CD4-positive, CD25-positive, alpha-beta regulatory T cell (primary cell): ENCODE measurements around the gene CBX4. TPM values are rescaled to one million over a fixed set of nuclear protein-coding genes. Genes with fewer than 3 reads are reported as not detected.
A peak's percentile ranks its signal among the peaks of the same experiment; 100 is the strongest.

ENCODE experiments used
- ATAC-seq, 2 donors: fragments of 150-1000 bp; cut with Tn5 transposase; one replicate each; pipeline ENCODE4 v1.10.0; 2021; ENCODE audit warnings: low read depth in 2 of 2, moderate number of reproducible peaks in 2 of 2, moderate library complexity in 1 of 2
- DNase-seq, 3 donors: peaks; one replicate each; pipeline versions ENCODE4 v3.0.0 to v3.0.0-alpha.2; 2012 to 2022; ENCODE audit warnings: mixed read lengths in 1 of 3
- H3K27ac ChIP-seq: one replicate; pipeline ENCODE4 v1.7.0; 2013; ENCODE audit warnings: mild to moderate bottlenecking, low read length; ENCODE audit not compliant: insufficient read depth, poor library complexity, severe bottlenecking
- H3K27me3 ChIP-seq: one replicate; pipeline ENCODE4 v1.7.0; 2013; ENCODE audit warnings: low read length; ENCODE audit not compliant: control insufficient read depth, insufficient read depth
- H3K36me3 ChIP-seq: one replicate; pipeline ENCODE4 v1.7.0; 2013; ENCODE audit warnings: mild to moderate bottlenecking, low read length, moderate library complexity; ENCODE audit not compliant: control insufficient read depth, insufficient read depth
- H3K4me1 ChIP-seq: 2 replicates; pipeline ENCODE4 v1.7.0; 2013; ENCODE audit warnings: mild to moderate bottlenecking, low read length; ENCODE audit not compliant: insufficient read depth, control insufficient read depth, poor library complexity, severe bottlenecking
- H3K4me3 ChIP-seq: one replicate; pipeline ENCODE4 v1.7.0; 2013; ENCODE audit warnings: low read depth, mild to moderate bottlenecking, low read length, moderate library complexity
- H3K9me3 ChIP-seq, 2 experiments: 1 replicate in 1 of 2; 2 replicates in 1 of 2; pipeline ENCODE4 v1.7.0; 2013; ENCODE audit warnings: low read length in 2 of 2, mild to moderate bottlenecking in 1 of 2, moderate library complexity in 1 of 2; ENCODE audit not compliant: control insufficient read depth in 2 of 2
- H3K27ac Mint-ChIP-seq, 3 donors: one replicate each; pipeline ENCODE4 v1.8.0; 2020 to 2022; ENCODE audit warnings: mild to moderate bottlenecking in 3 of 3, mixed read lengths in 3 of 3, moderate library complexity in 2 of 3
- H3K27me3 Mint-ChIP-seq: one replicate; pipeline ENCODE4 v1.8.0; 2022; ENCODE audit warnings: mild to moderate bottlenecking, mixed read lengths
- H3K36me3 Mint-ChIP-seq: one replicate; pipeline ENCODE4 v1.8.0; 2020; ENCODE audit warnings: mixed read lengths
- H3K4me1 Mint-ChIP-seq, 4 donors: one replicate each; pipeline ENCODE4 v1.8.0; 2020 to 2022; ENCODE audit warnings: mixed read lengths in 4 of 4, mild to moderate bottlenecking in 1 of 4
- H3K4me3 Mint-ChIP-seq, 4 donors: one replicate each; pipeline ENCODE4 v1.8.0; 2020 to 2022; ENCODE audit warnings: mild to moderate bottlenecking in 4 of 4, mixed read lengths in 4 of 4, moderate library complexity in 3 of 4
- H3K9me3 Mint-ChIP-seq, 7 donors: one replicate each; pipeline ENCODE4 v1.8.0; 2020 to 2022; ENCODE audit warnings: mixed read lengths in 7 of 7, mild to moderate bottlenecking in 3 of 7, moderate library complexity in 2 of 7
- polyA plus RNA-seq, 4 donors: library from polyadenylated mRNA; unstranded; fragments of 300-500 nt; fragmentation: Illumina TruSeq; gene quantifications; one replicate each; pipeline ENCODE4 v1.2.3, GENCODE V29; 2021
- total RNA-seq: library from RNA; stranded (reverse); gene quantifications from one replicate; pipeline ENCODE4 v1.2.3, GENCODE V29; 2022

Gene CBX4
- total and polyA plus RNA-seq, 5 donors from 2014 or later, result 2.9 to 137 (median 5.9) TPM

DNA sequence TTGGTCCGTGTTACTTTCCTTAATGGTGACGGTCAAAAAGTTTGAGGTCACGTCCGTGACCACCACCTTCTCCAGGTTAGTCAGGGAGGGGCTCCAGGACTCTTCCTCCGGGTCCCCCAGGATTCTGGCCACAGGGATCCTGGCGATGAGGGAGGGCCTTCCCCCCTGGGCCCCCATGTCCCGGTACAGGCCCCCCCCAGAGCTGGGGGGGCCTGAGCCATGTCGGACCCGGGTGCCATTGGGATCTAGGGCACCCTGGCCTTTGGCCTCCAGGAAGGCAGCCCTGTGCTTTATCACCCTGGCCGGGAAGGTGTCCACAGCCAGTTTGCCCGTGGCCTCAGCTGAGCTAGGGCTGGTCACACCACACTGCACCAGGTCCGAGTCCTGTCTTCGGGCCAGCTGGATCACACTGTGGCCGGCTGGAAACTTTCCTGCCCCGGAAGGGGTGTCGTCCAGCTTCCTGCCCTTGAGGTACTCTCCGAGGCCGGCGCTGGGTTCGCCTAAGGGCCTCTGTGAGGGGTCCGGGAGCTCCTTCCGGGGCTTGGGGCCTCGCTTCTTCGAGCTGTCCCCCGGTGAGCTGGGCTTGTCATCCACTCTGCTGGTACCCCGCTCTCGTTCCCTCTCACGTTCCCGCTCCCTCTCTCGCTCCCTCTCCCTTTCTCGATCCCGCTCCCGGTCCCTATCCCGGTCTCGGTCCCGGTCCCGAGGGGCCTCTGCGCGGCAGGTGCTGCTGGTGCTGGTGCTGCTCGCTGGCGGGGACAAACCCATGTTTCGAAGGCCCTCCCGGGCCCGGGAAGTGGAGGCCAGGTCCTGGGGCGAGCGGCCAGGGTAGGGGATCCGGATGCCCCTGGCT, 44.4 kb downstream of the CBX4 start:
- no peak overlapping the region for H3K27ac ChIP-seq
- Mint-ChIP-seq H3K27ac (no peak overlapping the region), H3K4me3 (no peak overlapping the region), H3K36me3 (no peaks in the 10 kb centered on the region), H3K27me3 (peaks cover 45% of the 10 kb centered on the region), H3K9me3 (peaks cover 0 to 3% (median 0%) of the 10 kb centered on the region in 7 donors), H3K4me1 (peaks cover 0 to 44% (median 23%) of the 10 kb centered on the region in 4 donors)
- H3K9me3 ChIP-seq, result no peaks in the 10 kb centered on the region
- H3K4me3 ChIP-seq, result no peak overlapping the region
- peaks cover 54% of the 10 kb centered on the region for H3K4me1 ChIP-seq
- no peaks in the 10 kb centered on the region for H3K36me3 ChIP-seq
- ATAC-seq, result no peak
- peaks cover 6% of the 10 kb centered on the region for H3K27me3 ChIP-seq
- DNase-seq, result no peak

DNA sequence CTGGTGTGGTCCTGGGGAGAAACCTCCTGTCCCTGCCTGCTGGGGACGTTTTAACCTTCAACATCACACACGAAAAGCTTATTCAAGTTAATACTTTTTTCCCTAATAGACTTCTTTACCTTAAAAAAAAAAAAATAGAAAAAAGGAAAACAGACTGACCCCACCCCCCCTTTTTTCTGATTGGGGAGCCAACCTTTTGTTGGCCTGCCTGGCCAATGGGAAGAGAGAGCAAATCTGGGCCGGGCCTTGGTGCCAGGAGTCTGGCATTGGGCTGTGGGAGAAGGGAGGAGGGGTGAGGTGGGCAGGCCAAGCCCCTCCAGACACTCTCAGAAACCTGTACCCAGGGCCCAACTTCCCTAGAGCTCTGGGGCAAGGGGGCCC, 45.3 kb downstream of the CBX4 start:
- peaks cover 49% of the 10 kb centered on the region for H3K4me1 ChIP-seq
- H3K36me3 Mint-ChIP-seq, result no peaks in the 10 kb centered on the region
- no peaks in the 10 kb centered on the region for H3K9me3 ChIP-seq
- H3K27me3 Mint-ChIP-seq, result peaks cover 41% of the 10 kb centered on the region
- H3K27ac ChIP-seq, result no peak overlapping the region
- no peaks in the 10 kb centered on the region for H3K36me3 ChIP-seq
- H3K27me3 ChIP-seq, result peaks cover 3% of the 10 kb centered on the region
- H3K4me3 Mint-ChIP-seq, result peak overlapping the region in 2 of 4 donors; percentile 25 to 47
- ATAC-seq (no peak), DNase-seq (no peak)
- no peak overlapping the region for H3K4me3 ChIP-seq
- H3K4me1 Mint-ChIP-seq, result peaks cover 0 to 37% (median 15%) of the 10 kb centered on the region in 4 donors
- H3K27ac Mint-ChIP-seq, result no peak overlapping the region
- no peaks in the 10 kb centered on the region for H3K9me3 Mint-ChIP-seq

DNA sequence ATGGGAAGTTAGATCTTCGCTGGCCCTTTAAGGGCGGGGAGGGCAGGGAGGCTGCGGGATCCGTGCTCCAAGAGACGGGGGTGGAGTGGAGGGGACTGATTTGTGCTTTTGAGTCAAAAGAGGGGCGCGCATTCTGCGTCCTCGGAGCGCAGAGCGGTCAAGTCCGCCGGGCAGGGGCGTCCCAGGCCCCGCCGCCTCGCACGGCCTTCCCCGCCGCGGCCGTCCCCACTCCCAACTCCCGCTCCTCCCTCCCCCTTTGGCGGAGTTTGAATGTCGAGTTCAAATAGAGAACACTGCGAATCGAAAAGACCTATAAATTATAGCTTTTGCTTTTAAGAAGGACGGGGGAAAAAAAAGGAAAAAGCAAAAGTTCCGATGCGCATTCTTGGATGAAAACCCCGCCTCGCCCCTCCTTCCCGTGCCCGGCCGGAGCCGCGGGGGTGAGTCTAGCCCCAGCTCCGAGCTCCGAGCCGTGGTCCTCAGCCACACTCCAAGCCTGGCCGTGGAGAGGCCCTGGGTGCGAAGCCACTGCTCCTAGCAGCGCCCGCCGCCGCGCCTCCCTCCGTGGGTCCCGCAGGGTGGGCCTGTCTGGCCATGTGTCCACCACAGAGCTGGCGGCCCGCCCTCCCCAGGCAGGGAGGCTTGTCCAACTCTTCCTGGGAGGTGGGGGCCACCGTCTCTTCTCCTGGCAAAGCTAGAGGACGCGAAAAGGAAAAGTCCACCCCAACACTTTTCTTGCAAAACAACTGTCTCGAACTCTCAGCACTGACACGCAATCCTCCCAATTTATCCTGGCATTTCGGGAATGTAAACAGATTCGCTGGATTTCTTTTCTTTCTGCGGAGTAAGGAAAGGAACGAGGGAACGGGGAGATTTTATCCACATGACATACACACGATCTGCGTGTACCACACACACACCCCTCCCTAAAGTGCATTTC, 46.0 kb downstream of the CBX4 start:
- H3K27ac Mint-ChIP-seq, result no peak overlapping the region
- H3K36me3 Mint-ChIP-seq, result no peaks in the 10 kb centered on the region
- Histone ChIP-seq H3K4me1 (peaks cover 42% of the 10 kb centered on the region), H3K36me3 (no peaks in the 10 kb centered on the region), H3K27ac (no peak overlapping the region), H3K4me3 (no peak overlapping the region), H3K27me3 (peaks cover 9% of the 10 kb centered on the region), H3K9me3 (no peaks in the 10 kb centered on the region)
- ATAC-seq (no peak), DNase-seq (no peak)
- no peaks in the 10 kb centered on the region for H3K9me3 Mint-ChIP-seq
- H3K27me3 Mint-ChIP-seq, result peaks cover 41% of the 10 kb centered on the region
- peaks cover 0 to 30% (median 13%) of the 10 kb centered on the region in 4 donors for H3K4me1 Mint-ChIP-seq
- peak overlapping the region in 2 of 4 donors; percentile 25 to 47 for H3K4me3 Mint-ChIP-seq

DNA sequence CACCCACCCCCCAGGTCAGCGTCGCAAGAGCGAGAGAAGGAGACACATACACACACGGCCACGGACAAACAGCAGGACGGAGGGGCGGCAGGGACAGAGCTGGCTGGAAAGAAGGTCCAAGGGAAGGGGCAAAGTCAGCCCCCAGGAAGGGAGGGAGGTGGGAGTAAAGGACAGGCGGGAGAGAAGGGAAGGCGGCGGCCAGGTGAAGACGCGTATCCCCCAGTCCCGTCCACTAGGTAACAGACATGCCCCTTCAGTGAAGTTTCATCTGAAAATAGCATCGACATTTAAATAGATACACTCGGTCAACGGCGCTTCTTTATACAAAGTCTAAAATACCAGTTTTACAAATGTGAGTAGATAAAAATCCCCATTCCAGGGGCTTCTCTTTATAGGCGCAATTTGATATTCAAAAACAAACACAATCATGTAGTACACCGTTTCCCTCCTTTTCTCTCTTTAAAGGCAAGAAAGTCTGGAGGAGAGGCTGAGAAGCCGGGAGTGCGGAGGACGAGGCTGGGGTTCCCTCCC, 46.8 kb downstream of the CBX4 start:
- peaks cover 35% of the 10 kb centered on the region for H3K4me1 ChIP-seq
- no peak overlapping the region for H3K27ac ChIP-seq
- H3K9me3 Mint-ChIP-seq, result no peaks in the 10 kb centered on the region
- no peaks in the 10 kb centered on the region for H3K9me3 ChIP-seq
- H3K27ac Mint-ChIP-seq, result peak overlapping the region in 1 of 3 donors; percentile 20
- no peaks in the 10 kb centered on the region for H3K36me3 ChIP-seq
- H3K27me3 Mint-ChIP-seq, result peaks cover 48% of the 10 kb centered on the region
- DNase-seq (no peak), ATAC-seq (no peak)
- peak overlapping the region in 2 of 4 donors; percentile 16 to 41 for H3K4me3 Mint-ChIP-seq
- H3K4me1 Mint-ChIP-seq, result peaks cover 3 to 30% (median 13%) of the 10 kb centered on the region in 4 donors
- no peaks in the 10 kb centered on the region for H3K36me3 Mint-ChIP-seq
- H3K27me3 ChIP-seq, result peaks cover 12% of the 10 kb centered on the region
- no peak overlapping the region for H3K4me3 ChIP-seq

DNA sequence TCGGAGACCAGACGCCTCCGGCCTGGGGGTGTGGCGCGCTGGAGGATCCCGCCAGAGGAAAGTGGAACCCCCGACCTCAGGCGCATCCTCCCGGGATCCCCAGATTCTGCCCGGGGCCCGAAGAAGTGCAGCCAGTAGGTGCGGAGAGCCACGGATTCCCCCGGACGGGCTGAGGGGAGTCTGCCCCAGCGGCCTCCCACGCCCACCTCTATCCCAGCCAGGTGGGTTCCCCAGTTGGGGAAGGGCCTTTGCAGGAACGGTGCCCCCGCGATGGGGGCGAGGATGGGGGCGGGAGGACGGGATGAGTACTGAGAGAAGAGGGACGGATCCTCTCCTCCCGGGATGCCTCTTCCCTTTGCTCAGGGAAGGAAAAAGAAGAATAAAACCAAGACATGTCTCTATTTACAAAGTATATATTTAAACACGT, 47.5 kb downstream of the CBX4 start:
- H3K4me3 ChIP-seq, result no peak overlapping the region

DNA sequence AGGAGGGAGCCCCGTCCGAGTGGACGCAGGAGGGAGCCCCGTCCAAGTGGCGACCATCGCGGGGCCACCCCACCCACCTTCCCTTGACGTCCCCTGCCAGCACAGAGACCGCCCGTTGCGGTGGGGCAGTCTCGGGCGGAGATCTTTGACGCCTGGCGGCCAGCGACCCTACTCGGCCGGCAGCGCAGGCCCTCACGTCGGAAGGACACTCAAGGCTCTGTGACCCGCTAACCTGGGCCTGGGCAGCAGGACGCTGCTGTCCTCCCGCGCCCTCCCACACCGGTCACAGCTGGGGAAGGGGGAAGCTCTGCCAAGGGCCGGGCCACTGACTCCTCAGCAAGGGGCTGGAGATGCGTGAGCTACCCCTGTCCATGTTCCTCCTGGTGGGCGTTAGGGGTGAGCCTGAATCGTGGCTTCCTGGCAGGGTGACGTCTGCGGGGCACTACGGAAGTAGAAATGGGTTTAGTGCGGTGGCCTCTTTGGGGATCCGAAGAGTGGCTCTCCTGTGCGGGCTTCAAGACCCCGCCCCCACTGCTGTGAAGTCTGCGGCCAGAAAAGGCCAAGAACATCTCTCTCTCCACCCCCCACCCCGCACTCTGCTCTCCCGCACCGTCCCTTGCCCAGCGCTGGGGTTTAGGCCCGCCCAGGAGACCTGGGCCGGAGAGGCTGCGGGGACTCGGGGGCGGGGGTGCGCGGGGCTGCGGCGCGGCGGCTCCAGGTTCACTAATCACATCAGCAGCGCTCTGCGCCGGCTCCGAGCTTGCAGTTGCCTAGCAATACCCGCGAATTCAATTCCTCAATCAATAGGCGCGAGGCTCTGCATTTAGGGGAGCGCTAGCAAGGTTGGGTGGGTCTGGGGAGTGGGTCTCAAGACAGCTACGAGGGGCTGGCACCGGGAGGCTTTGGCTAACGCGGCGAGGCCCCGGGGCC, 48.2 kb downstream of the CBX4 start:
- Mint-ChIP-seq H3K27ac (no peak overlapping the region), H3K4me1 (peaks cover 3 to 21% (median 9%) of the 10 kb centered on the region in 4 donors), H3K36me3 (no peaks in the 10 kb centered on the region), H3K4me3 (peak overlapping the region in 2 of 4 donors; percentile 22 to 58), H3K27me3 (peaks cover 55% of the 10 kb centered on the region), H3K9me3 (no peaks in the 10 kb centered on the region)
- ATAC-seq, result no peak
- H3K4me3 ChIP-seq, result no peak overlapping the region
- no peaks in the 10 kb centered on the region for H3K9me3 ChIP-seq
- no peak for DNase-seq
- peaks cover 17% of the 10 kb centered on the region for H3K27me3 ChIP-seq
- peaks cover 28% of the 10 kb centered on the region for H3K4me1 ChIP-seq
- H3K36me3 ChIP-seq, result no peaks in the 10 kb centered on the region
- H3K27ac ChIP-seq, result no peak overlapping the region

More for the DNA sequence above, 47.5 kb downstream of the CBX4 start:
- no peaks in the 10 kb centered on the region for H3K9me3 Mint-ChIP-seq
- H3K4me3 Mint-ChIP-seq, result peak overlapping the region in 1 of 4 donors; percentile 41
- H3K4me1 Mint-ChIP-seq, result peaks cover 3 to 26% (median 13%) of the 10 kb centered on the region in 4 donors
- H3K9me3 ChIP-seq, result no peaks in the 10 kb centered on the region
- peaks cover 48% of the 10 kb centered on the region for H3K27me3 Mint-ChIP-seq
- H3K27ac Mint-ChIP-seq, result no peak overlapping the region
- no peaks in the 10 kb centered on the region for H3K36me3 Mint-ChIP-seq
- peaks cover 17% of the 10 kb centered on the region for H3K27me3 ChIP-seq
- peaks cover 34% of the 10 kb centered on the region for H3K4me1 ChIP-seq
- H3K27ac ChIP-seq, result no peak overlapping the region
- no peak for ATAC-seq
- DNase-seq, result no peak
- H3K36me3 ChIP-seq, result no peaks in the 10 kb centered on the region
